ENCODE results near the gene SLC35F4. TPM values are rescaled to one million over a fixed set of nuclear protein-coding genes. Genes with fewer than 3 reads are reported as not detected.

The SLC35F4 gene
- total RNA-seq, 1 experiment from 2014 or later: not detected

DNA sequence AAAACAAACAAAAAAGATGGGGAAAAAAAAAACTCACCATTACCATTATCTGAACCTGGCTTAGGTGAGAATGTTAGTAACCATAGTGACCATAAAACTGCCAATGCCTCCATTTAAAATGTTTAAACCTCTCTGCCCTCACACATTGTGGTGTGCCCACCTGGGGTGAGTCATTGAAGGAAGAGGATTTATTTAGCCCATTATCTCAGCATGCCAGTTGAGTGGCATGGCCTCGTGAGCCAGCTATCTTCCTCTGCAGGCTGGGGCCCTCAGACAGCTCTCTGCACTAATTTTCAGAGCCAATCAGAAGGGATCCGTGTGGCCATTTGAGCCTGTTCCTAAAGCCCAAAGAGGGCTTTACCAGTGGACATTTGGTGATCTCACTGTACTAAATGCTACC is 290.4 kb downstream of the SLC35F4 start:
- Histone ChIP-seq H3K9ac (ENCODE audit: low read length) (no peak overlapping the region), H3K4me1 (ENCODE audit: control insufficient read depth in 1 of 2, insufficient read depth in 2 of 2, low read length in 2 of 2) (no peaks in the 10 kb centered on the region), H4K20me1 (ENCODE audit: insufficient read depth) (no peaks in the 10 kb centered on the region), H3K4me2 (ENCODE audit: low read length) (no peak overlapping the region), H3K36me3 (ENCODE audit: control insufficient read depth in 1 of 2, insufficient read depth in 2 of 2, low read length in 2 of 2) (no peaks in the 10 kb centered on the region), H3K27me3 (ENCODE audit: insufficient read depth, low read length) (peaks cover 59% of the 10 kb centered on the region), H3K9me3 (ENCODE audit: control insufficient read depth in 1 of 2, insufficient read depth in 1 of 2, low read depth in 1 of 2, low read length in 2 of 2) (no peaks in the 10 kb centered on the region), H3K4me3 (replicated peaks in 1 of 2; ENCODE audit: low read depth in 1 of 2, low read length in 2 of 2) (no peak overlapping the region), H3K79me2 (ENCODE audit: insufficient read depth, low read length) (no peaks in the 10 kb centered on the region), H3K9me2 (ENCODE audit: insufficient read depth) (no peaks in the 10 kb centered on the region), H2AFZ (ENCODE audit: low read depth, low read length, poor library complexity, severe bottlenecking) (no peak overlapping the region), H3K27ac (ENCODE audit: low read depth, low read length) (no peak overlapping the region)
- ATAC-seq (no peak), DNase-seq (ENCODE audit: low read depth, low spot score) (no peak)
- CTCF ChIA-PET: no interaction called here
- TF ChIP-seq EZH2phosphoT487 (IDR thresholded peaks at IDR 0.05; ENCODE audit: borderline replicate concordance) (no peak), RAD21 (IDR thresholded peaks at IDR 0.05; ENCODE audit: low read depth) (no peak), ATF3 (IDR thresholded peaks at IDR 0.05) (no peak), ZFX (IDR thresholded peaks at IDR 0.05) (no peak), FOSL1 (IDR thresholded peaks at IDR 0.05; ENCODE audit: low read depth) (no peak), POLR2AphosphoS5 (IDR thresholded peaks at IDR 0.05; ENCODE audit: low read depth, low read length) (no peak)
- RAD21 ChIA-PET (ENCODE audit: low non-redundant PET in 1 of 2, low total read pairs in 2 of 2, uncharacterized antibody in 2 of 2, unreplicated experiment in 2 of 2): no interaction called here
- intact Hi-C loops (cut with micrococcal nuclease): no loop called here
- no TSS peak for BruUV-seq (replicated peaks)
- POLR2A ChIA-PET: no interaction called here

DNA sequence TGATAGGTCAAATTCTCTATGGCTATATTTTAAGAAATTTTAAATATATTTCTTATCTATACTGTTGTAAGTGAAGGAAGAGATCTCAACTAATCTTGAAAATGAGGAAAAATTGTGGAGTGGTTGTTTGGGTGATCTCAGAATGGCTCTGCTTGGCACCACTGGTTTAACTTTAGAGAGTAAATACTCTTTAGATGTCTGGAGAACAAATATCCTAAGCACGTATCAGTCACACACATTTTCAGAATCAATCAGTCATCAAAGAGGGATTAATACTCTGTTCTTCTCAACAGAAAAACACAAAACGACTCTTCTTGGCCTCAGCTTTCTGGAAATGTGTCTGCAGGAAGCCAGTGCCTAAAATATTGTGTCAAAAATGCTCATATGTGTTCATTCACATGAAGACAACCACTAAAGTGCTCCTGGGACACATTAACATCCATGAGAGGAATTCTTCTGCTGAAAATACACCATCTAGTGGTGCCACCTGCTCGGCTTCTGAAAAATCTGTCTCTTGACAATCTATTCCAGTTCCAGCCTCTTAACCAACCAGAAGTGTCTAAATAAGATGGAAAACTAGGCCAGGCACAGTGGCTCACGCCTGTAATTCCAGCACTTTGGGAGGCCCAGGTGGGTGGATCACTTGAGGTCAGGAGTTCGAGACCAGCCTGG is 291.1 kb downstream of the SLC35F4 start:
- H3K79me2 ChIP-seq (ENCODE audit: insufficient read depth, low read length): no peaks in the 10 kb centered on the region
- H2AFZ ChIP-seq (ENCODE audit: low read depth, low read length, poor library complexity, severe bottlenecking): no peak overlapping the region
- H3K9ac ChIP-seq (ENCODE audit: low read length): no peak overlapping the region
- ChIA-PET POLR2A (no interaction called here), RAD21 (ENCODE audit: low non-redundant PET in 1 of 2, low total read pairs in 2 of 2, uncharacterized antibody in 2 of 2, unreplicated experiment in 2 of 2) (no interaction called here), CTCF (no interaction called here)
- H3K4me2 ChIP-seq (ENCODE audit: low read length): no peak overlapping the region
- BruUV-seq (replicated peaks): no TSS peak
- no peak for DNase-seq (ENCODE audit: low read depth, low spot score)
- H3K9me2 ChIP-seq (ENCODE audit: insufficient read depth): no peaks in the 10 kb centered on the region
- no peaks in the 10 kb centered on the region for H3K4me1 ChIP-seq (ENCODE audit: control insufficient read depth in 1 of 2, insufficient read depth in 2 of 2, low read length in 2 of 2)
- no peak overlapping the region for H3K4me3 ChIP-seq (replicated peaks in 1 of 2; ENCODE audit: low read depth in 1 of 2, low read length in 2 of 2)
- no peaks in the 10 kb centered on the region for H4K20me1 ChIP-seq (ENCODE audit: insufficient read depth)
- intact Hi-C loops (cut with micrococcal nuclease): no loop called here
- no peak overlapping the region for H3K27ac ChIP-seq (ENCODE audit: low read depth, low read length)
- ATAC-seq: peak; percentile 44; the same call in 1 of the 2 replicates
- H3K36me3 ChIP-seq (ENCODE audit: control insufficient read depth in 1 of 2, insufficient read depth in 2 of 2, low read length in 2 of 2): no peaks in the 10 kb centered on the region
- H3K27me3 ChIP-seq (ENCODE audit: insufficient read depth, low read length): peaks cover 62% of the 10 kb centered on the region
- H3K9me3 ChIP-seq (ENCODE audit: control insufficient read depth in 1 of 2, insufficient read depth in 1 of 2, low read depth in 1 of 2, low read length in 2 of 2): no peaks in the 10 kb centered on the region
- TF ChIP-seq YY1 (IDR thresholded peaks at IDR 0.05; ENCODE audit: extremely low read depth, insufficient replicate concordance, low read depth, low read length) (no peak), ATF3 (IDR thresholded peaks at IDR 0.05) (no peak), ZBTB33 (IDR thresholded peaks at IDR 0.05; ENCODE audit: extremely low read depth, insufficient replicate concordance, low read length) (no peak), SIN3A (IDR thresholded peaks at IDR 0.05; ENCODE audit: low read depth) (no peak), EZH2 (IDR thresholded peaks at IDR 0.05) (no peak), ZFX (IDR thresholded peaks at IDR 0.05) (no peak), RAD21 (IDR thresholded peaks at IDR 0.05; ENCODE audit: low read depth) (peak; percentile 17; the same call in 1 of the 2 replicates), POLR2A (IDR thresholded peaks at IDR 0.05; ENCODE audit: borderline replicate concordance, extremely low read depth, insufficient read depth, insufficient read length) (no peak), SP1 (IDR thresholded peaks at IDR 0.05; ENCODE audit: low read depth) (no peak), EGR1 (IDR thresholded peaks at IDR 0.05; ENCODE audit: low read depth) (no peak)
- TF ChIP-seq, protein P1, sequence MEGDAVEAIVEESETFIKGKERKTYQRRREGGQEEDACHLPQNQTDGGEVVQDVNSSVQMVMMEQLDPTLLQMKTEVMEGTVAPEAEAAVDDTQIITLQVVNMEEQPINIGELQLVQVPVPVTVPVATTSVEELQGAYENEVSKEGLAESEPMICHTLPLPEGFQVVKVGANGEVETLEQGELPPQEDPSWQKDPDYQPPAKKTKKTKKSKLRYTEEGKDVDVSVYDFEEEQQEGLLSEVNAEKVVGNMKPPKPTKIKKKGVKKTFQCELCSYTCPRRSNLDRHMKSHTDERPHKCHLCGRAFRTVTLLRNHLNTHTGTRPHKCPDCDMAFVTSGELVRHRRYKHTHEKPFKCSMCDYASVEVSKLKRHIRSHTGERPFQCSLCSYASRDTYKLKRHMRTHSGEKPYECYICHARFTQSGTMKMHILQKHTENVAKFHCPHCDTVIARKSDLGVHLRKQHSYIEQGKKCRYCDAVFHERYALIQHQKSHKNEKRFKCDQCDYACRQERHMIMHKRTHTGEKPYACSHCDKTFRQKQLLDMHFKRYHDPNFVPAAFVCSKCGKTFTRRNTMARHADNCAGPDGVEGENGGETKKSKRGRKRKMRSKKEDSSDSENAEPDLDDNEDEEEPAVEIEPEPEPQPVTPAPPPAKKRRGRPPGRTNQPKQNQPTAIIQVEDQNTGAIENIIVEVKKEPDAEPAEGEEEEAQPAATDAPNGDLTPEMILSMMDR (IDR thresholded peaks at IDR 0.05 in 2 of 3, conservative IDR thresholded peaks at IDR 0.05 in 1 of 3; ENCODE audit: borderline replicate concordance in 1 of 3, insufficient read depth in 1 of 3, low read depth in 2 of 3, low read length in 2 of 3): peak in 2 of 3 experiments; percentile 36 to 38; a peak in 4 of 6 replicates
